Measurements from ENCODE around the gene TMEM19.
"Not testable (repeated sequence)": the region's sequence is repeated elsewhere in the genome, so short reads cannot be mapped to it uniquely, and the experiment has no call there.

The TMEM19 gene

GRCh38 chr12:71694099-71694820, 8.4 kb downstream of the TMEM19 start:
- H3K9me3 ChIP-seq (ENCODE audit: control insufficient read depth, insufficient read depth, low read length), result no peaks in the 10 kb centered on the region
- peak overlapping the region; percentile 98 for H3K27ac ChIP-seq (ENCODE audit: low read depth, low read length)
- H3K79me2 ChIP-seq (ENCODE audit: control insufficient read depth, low read length), result peaks cover 66% of the 10 kb centered on the region
- TF ChIP-seq EZH2phosphoT487 (IDR thresholded peaks at IDR 0.05; ENCODE audit: borderline replicate concordance, low read length) (no peak), CTCF (IDR thresholded peaks at IDR 0.05; ENCODE audit: low read depth, low read length, poor library complexity, severe bottlenecking) (no peak)
- H3K4me3 ChIP-seq (ENCODE audit: low read length), result peak overlapping the region; percentile 81
- H3F3A ChIP-seq (ENCODE audit: control insufficient read depth, insufficient read depth), result peaks cover 21% of the 10 kb centered on the region
- no peaks in the 10 kb centered on the region for H3K27me3 ChIP-seq (ENCODE audit: control insufficient read depth, low read length)
- peaks cover 90% of the 10 kb centered on the region for H3K36me3 ChIP-seq (ENCODE audit: control insufficient read depth, low read length)
- peak overlapping the region; percentile 89 for H3K4me2 ChIP-seq (ENCODE audit: low read length)
- H3K9me2 ChIP-seq (replicated peaks; ENCODE audit: control insufficient read depth, low read length), result no peaks in the 10 kb centered on the region
- H4K20me1 ChIP-seq (ENCODE audit: control insufficient read depth, insufficient read depth, low read depth, low read length), result no peaks in the 10 kb centered on the region
- peaks cover 65% of the 10 kb centered on the region for H3K4me1 ChIP-seq (ENCODE audit: control insufficient read depth, low read length)

DNA sequence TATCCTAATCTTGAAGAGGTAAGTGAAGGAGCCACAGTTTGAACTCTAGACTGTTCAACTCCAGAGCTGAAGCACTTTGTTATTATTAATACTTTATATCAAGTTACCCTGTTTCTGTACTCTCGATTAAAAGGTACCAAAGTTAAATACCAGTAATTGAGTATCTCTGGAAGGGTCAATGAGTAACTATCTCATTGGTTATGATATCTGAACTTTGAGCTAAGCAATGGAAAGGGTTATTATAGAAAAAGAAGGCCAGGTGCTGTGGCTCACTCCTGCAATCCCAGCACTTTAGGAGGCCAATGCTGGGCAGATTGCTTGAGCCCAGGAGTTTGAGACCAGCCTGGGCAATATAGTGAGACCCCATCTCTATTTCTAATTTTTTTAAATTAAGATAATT, 9.9 kb downstream of the TMEM19 start:
- Histone ChIP-seq H4K20me1 (ENCODE audit: control insufficient read depth, insufficient read depth, low read depth, low read length) (no peaks in the 10 kb centered on the region), H3K4me1 (ENCODE audit: control insufficient read depth, low read length) (peaks cover 50% of the 10 kb centered on the region), H3F3A (ENCODE audit: control insufficient read depth, insufficient read depth) (peaks cover 19% of the 10 kb centered on the region), H3K4me2 (ENCODE audit: low read length) (no peak overlapping the region), H3K36me3 (ENCODE audit: control insufficient read depth, low read length) (peaks cover 90% of the 10 kb centered on the region), H3K27me3 (ENCODE audit: control insufficient read depth, low read length) (no peaks in the 10 kb centered on the region), H3K9me2 (replicated peaks; ENCODE audit: control insufficient read depth, low read length) (no peaks in the 10 kb centered on the region), H3K4me3 (ENCODE audit: low read length) (no peak overlapping the region), H3K9me3 (ENCODE audit: control insufficient read depth, insufficient read depth, low read length) (no peaks in the 10 kb centered on the region), H3K79me2 (ENCODE audit: control insufficient read depth, low read length) (peaks cover 50% of the 10 kb centered on the region), H3K27ac (ENCODE audit: low read depth, low read length) (peak overlapping the region; percentile 98; the same call in 1 of the 2 replicates)
- TF ChIP-seq EZH2phosphoT487 (IDR thresholded peaks at IDR 0.05; ENCODE audit: borderline replicate concordance, low read length), result no peak
- TF ChIP-seq CTCF (IDR thresholded peaks at IDR 0.05; ENCODE audit: low read depth, low read length, poor library complexity, severe bottlenecking), result no peak

DNA sequence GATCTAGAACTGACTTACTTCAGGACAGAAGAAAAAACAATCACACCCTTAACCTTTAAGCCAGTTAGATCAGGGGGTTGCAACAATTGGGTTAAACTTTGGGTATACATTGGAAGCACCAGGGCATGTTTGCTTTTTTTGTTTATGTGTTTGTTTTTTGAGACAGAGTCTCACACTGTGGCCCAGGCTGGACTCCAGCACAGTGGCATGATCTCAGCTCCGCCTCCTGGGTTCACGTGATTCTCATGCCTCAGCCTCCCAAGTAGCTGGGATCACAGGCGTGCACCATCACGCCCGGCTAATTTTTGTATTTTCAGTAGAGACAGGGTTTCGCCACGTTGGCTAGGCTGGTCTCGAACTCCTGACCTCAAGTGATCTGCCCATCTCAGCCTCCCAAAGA, 16.3 kb downstream of the TMEM19 start:
- H3K9me2 ChIP-seq (replicated peaks; ENCODE audit: control insufficient read depth, low read length); H3K79me2 ChIP-seq (ENCODE audit: control insufficient read depth, low read length); H3K9me3 ChIP-seq (ENCODE audit: control insufficient read depth, insufficient read depth, low read length); H3K27ac ChIP-seq (ENCODE audit: low read depth, low read length); H3K4me1 ChIP-seq (ENCODE audit: control insufficient read depth, low read length); H3F3A ChIP-seq (ENCODE audit: control insufficient read depth, insufficient read depth); H3K27me3 ChIP-seq (ENCODE audit: control insufficient read depth, low read length); H3K4me2 ChIP-seq (ENCODE audit: low read length); H3K4me3 ChIP-seq (ENCODE audit: low read length); H4K20me1 ChIP-seq (ENCODE audit: control insufficient read depth, insufficient read depth, low read depth, low read length): not testable (repeated sequence)
- peaks cover 74% of the 10 kb centered on the region for H3K36me3 ChIP-seq (ENCODE audit: control insufficient read depth, low read length)

DNA sequence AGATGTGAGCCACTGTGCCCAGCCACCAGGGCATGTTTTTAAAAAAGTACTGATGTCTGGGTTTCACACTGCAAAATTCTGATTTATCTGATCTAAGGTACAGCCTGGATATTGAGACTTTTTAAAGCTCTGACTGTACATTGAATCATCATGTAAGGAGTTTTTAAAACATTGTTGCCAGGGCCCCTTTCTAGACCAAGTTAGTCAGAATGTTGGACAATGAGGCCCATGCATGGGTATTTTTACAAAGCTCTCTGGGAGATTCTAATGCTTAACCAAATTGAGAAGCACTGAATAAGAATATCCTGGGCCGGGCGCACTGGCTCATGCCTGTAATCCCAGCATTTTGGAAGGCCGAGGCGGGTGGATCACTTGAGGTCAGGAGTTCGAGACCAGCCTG, 16.7 kb downstream of the TMEM19 start:
- H3K9me2 ChIP-seq (replicated peaks; ENCODE audit: control insufficient read depth, low read length), result no peaks in the 10 kb centered on the region
- no peaks in the 10 kb centered on the region for H3K27me3 ChIP-seq (ENCODE audit: control insufficient read depth, low read length)
- no peak overlapping the region for H3K27ac ChIP-seq (ENCODE audit: low read depth, low read length)
- H3K79me2 ChIP-seq (ENCODE audit: control insufficient read depth, low read length), result no peaks in the 10 kb centered on the region
- H3K4me3 ChIP-seq (ENCODE audit: low read length), result no peak overlapping the region
- H3K9me3 ChIP-seq (ENCODE audit: control insufficient read depth, insufficient read depth, low read length), result no peaks in the 10 kb centered on the region
- H3F3A ChIP-seq (ENCODE audit: control insufficient read depth, insufficient read depth), result no peaks in the 10 kb centered on the region; the same call in 1 of the 2 replicates
- 0 out of 2 replicates have a peak, but pooled peaks cover 2% of the 10 kb centered on the region for H3K4me1 ChIP-seq (ENCODE audit: control insufficient read depth, low read length)
- TF ChIP-seq CTCF (IDR thresholded peaks at IDR 0.05; ENCODE audit: low read depth, low read length, poor library complexity, severe bottlenecking) (no peak), EZH2phosphoT487 (IDR thresholded peaks at IDR 0.05; ENCODE audit: borderline replicate concordance, low read length) (no peak)
- H3K36me3 ChIP-seq (ENCODE audit: control insufficient read depth, low read length), result peaks cover 74% of the 10 kb centered on the region
- H4K20me1 ChIP-seq (ENCODE audit: control insufficient read depth, insufficient read depth, low read depth, low read length), result no peaks in the 10 kb centered on the region
- no peak overlapping the region for H3K4me2 ChIP-seq (ENCODE audit: low read length)
